ENCODE measurements around the gene HNRNPL. TPM values are rescaled to one million over a fixed set of nuclear protein-coding genes. Genes with fewer than 3 reads are reported as not detected.

Gene HNRNPL
- total RNA-seq, 1 experiment from 2014 or later: 749 TPM

Other genes starting within 250 kb of the HNRNPL start
- gene MAP4K1, start 232.0 kb downstream of the HNRNPL start, total RNA-seq (2021; ENCODE audit: unreplicated experiment): 11.1 TPM
- 2,011 TPM for gene EIF3K, start 230.8 kb downstream of the HNRNPL start, total RNA-seq (2021; ENCODE audit: unreplicated experiment)
- 3,297 TPM for gene ACTN4, start 202.3 kb downstream of the HNRNPL start, total RNA-seq (2021; ENCODE audit: unreplicated experiment)
- 58.5 TPM for gene CAPN12, start 105.5 kb downstream of the HNRNPL start, total RNA-seq (2021; ENCODE audit: unreplicated experiment)
- gene LGALS7, start 76.5 kb downstream of the HNRNPL start, total RNA-seq (2021; ENCODE audit: unreplicated experiment): not detected
- gene LGALS7B, start 60.8 kb downstream of the HNRNPL start, total RNA-seq (2021; ENCODE audit: unreplicated experiment): 3.6 TPM
- gene LGALS4, start 37.0 kb downstream of the HNRNPL start, total RNA-seq (2021; ENCODE audit: unreplicated experiment): 3.9 TPM
- 945 TPM for gene ECH1, start 18.2 kb downstream of the HNRNPL start, total RNA-seq (2021; ENCODE audit: unreplicated experiment)
- 1.3 TPM for gene RINL, start 28.3 kb upstream of the HNRNPL start, total RNA-seq (2021; ENCODE audit: unreplicated experiment)
- gene SIRT2, start 49.6 kb upstream of the HNRNPL start, total RNA-seq (2021; ENCODE audit: unreplicated experiment): 162 TPM
- 185 TPM for gene NFKBIB, start 50.0 kb upstream of the HNRNPL start, total RNA-seq (2021; ENCODE audit: unreplicated experiment)
- 1.3 TPM for gene CCER2, start 62.2 kb upstream of the HNRNPL start, total RNA-seq (2021; ENCODE audit: unreplicated experiment)
- 186 TPM for gene SARS2, start 80.8 kb upstream of the HNRNPL start, total RNA-seq (2021; ENCODE audit: unreplicated experiment)
- 511 TPM for gene MRPS12, start 81.0 kb upstream of the HNRNPL start, total RNA-seq (2021; ENCODE audit: unreplicated experiment)
- gene FBXO17, start 125.8 kb upstream of the HNRNPL start, total RNA-seq (2021; ENCODE audit: unreplicated experiment): 411 TPM
- gene FBXO27, start 182.6 kb upstream of the HNRNPL start, total RNA-seq (2021; ENCODE audit: unreplicated experiment): 443 TPM
- gene ACP7, start 234.4 kb upstream of the HNRNPL start, total RNA-seq (2021; ENCODE audit: unreplicated experiment): 10.3 TPM

Measured in Panc1 (cell line).